GM19193 (cell line): ENCODE results near the gene USO1.

Source experiments
- POLR2A ChIP-seq: IDR thresholded peaks from 4 replicates; pipeline ENCODE4 v1.6.1; 2011; ENCODE audit not compliant: insufficient read depth, insufficient read length; ENCODE audit errors: extremely low read depth

USO1 gene

DNA sequence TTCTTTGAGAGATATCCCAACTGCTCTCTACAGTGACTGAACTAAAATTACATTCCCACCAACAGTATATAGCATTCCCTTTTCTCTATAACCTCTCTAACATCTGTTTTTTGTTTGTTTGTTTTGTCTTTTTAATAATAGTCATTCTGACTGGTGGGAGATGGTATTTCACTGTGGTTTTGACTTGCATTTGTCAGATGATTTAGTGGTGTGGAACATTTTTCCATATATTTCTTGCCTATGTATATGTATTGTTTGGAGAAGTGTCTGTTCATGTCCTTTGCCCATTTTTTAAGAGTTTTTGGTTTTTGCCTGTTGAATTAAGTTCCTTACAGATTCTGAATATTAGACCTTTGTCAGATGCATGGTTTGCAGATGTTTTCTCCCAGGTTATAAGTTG is 9.0 kb downstream of the USO1 start:
- no peak for TF ChIP-seq POLR2A

GRCh38 chr4:75735525-75735924 is 11.1 kb downstream of the USO1 start:
- TF ChIP-seq POLR2A = no peak

GRCh38 chr4:75736862-75737261 is 12.5 kb downstream of the USO1 start:
- TF ChIP-seq POLR2A = no peak

GRCh38 chr4:75737398-75737797 is 13.0 kb downstream of the USO1 start:
- no peak for TF ChIP-seq POLR2A

- TF ChIP-seq POLR2A = no peak
Observed at GRCh38 chr4:75741027-75741426, 16.6 kb downstream of the USO1 start.

DNA sequence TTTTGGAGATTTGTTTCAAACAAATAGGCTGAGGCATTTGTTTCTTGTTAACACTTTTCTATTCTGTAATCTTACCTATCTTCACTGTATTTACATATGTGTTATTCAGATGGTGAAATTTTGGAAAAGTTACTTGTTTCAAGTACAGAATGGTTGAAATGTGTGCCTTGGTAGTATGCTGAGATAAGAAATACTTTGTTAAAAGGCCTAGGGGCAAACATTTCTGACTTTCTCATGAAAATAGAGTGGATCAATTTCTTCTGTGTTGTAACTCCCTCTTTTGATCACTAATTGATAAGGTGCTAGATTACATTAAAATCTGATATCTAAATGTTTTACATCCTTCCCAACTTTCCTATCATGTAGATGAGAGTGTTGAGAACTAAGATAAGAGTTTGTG is 18.1 kb downstream of the USO1 start:
- TF ChIP-seq POLR2A = no peak

- TF ChIP-seq POLR2A = no peak
Observed at GRCh38 chr4:75745161-75745560, 20.8 kb downstream of the USO1 start.

GRCh38 chr4:75745721-75746199 is 21.4 kb downstream of the USO1 start:
- no peak for TF ChIP-seq POLR2A

- TF ChIP-seq POLR2A = no peak
Observed at GRCh38 chr4:75752637-75753036, 28.3 kb downstream of the USO1 start.

DNA sequence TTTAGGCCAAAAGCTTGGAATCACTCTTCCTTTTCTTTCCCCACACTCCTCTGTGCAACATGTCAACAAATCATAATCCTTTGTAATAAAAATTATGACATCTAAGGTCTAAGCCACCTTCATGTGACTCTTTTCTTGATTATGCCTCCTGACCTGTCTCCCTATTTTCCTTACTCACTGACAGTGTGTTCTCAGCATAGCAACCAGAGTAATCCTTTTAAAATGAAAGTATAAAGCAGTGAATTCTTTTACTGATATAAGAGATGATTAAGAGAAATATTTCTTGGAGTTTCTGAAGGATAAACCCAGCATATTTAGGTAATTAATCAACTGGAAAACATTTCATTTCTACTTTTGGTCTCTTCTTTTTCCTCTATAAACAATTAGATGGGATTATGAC is 44.7 kb downstream of the USO1 start:
- no peak for TF ChIP-seq POLR2A

DNA sequence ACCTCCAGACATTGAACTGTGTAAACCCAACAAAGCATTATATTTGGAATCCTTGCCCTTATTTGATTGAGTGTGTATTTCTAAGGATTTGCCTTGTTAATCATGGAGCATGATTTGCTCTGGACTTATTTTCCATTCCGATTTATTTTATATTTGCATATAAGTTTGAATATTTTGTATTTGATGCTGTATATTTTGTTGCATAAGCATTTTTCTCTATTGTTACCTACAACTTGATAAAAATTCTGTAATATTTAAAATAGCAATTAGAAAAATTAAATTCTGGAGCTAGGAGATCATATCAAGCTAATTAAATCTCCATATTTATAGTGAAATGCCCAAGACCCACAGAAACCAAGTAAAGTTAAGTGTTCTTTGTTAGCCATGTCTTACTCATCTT is 47.2 kb downstream of the USO1 start:
- no peak for TF ChIP-seq POLR2A

DNA sequence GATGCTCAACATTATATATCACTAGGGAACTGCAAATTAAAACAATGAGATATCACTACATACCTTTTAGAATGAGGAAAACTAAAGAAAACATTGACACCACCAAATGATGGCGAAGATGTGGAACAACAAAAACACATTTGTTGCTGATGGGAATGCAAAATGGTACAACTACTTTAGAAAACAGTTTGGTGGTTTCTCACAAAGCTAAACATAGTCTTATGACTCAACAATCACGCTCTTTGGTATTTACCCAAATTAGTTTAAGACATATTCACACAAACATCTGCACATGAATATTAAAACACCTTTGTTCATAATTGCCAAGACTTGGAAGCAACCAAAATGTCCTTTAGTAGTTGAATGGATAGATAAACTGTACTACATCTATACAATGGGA is 53.2 kb downstream of the USO1 start:
- TF ChIP-seq POLR2A = no peak

DNA sequence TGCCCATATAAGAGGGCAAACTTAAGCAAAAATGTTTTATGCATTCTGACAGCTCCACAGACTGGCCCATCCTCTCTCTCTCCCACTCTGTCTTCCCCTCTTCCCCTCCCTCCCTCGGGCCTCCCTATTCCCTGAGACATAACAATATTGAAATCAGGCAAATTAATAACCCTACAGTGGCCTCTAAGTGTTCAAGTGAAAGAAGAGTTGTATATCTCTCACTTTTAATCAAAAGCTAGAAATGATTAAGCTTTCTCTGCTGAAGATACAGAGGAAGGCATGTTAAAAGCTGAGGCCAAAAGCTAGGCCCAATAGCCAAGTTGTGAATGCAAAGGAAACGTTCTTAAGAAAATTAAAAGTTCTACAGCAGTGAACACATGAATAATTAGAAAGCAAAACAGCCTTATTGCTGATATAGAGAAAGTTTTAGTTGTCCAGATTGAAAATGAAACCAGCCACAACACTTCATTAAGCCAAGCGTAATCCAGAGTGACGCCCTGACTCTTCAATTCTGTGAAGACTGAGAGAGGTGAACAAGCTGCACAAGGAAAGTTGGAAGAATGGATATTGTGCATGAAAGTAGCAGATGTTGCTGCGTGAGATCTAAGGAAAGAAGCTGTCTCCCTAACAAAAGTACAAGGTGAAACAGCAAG is 54.9 kb downstream of the USO1 start:
- TF ChIP-seq POLR2A = no peak

DNA sequence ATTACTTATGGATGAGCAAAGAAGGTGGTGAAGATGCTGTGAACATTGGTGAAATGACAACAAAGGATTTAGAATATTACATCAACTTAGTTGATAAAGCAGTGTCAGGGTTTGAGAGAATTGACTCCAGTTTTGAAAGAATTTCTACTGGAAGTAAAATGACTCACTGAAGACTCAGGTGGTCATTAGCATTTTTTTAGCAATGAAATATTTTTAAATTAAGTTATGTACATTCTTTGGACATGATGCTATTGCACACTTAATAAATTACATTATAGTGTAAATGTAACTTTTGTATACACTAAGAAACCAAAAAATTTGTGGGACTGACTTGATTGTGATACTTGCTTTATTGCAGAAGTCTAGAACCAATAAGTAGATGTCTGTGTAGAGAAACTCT is 56.9 kb downstream of the USO1 start:
- no peak for TF ChIP-seq POLR2A

- TF ChIP-seq POLR2A = no peak
Observed at GRCh38 chr4:75786526-75786925, 62.1 kb downstream of the USO1 start.

DNA sequence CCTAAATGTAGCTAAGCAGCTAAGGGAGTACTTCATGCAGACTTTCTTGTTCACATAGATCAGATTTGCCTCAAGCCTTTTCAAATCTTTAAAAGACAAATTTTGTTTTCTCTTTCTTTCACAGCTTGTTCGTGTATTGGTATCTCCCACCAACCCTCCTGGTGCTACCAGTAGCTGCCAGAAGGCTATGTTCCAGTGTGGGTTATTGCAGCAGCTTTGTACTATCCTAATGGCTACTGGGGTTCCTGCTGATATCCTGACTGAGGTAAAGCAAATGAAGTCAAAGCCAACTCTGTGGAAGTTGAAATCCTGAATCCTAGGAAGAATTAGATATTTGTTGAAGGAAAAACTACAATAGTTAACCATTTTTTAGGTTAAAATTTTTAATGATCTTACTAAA is 62.6 kb downstream of the USO1 start:
- no peak for TF ChIP-seq POLR2A

- no peak for TF ChIP-seq POLR2A
Observed at GRCh38 chr4:75790024-75790423, 65.6 kb downstream of the USO1 start.

DNA sequence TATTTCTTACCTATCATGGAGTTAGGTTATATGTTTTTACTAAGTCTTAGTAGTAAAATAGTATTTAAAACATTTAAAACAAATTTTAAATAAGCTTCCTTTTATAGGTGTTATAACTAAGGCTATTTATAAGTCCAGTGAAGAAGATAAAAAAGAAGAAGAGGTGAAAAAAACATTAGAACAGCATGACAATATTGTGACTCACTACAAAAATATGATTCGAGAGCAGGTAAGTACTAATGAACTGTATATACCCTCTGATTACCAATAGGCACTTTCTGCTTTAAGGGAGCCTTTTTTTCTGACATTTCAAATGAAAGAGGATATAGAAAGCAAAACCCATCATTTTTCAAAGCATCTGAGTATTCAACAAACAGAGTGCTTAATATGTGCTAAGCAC is 76.6 kb downstream of the USO1 start:
- TF ChIP-seq POLR2A = no peak

GRCh38 chr4:75817901-75818300 is 93.5 kb downstream of the USO1 start:
- TF ChIP-seq POLR2A = no peak
